Islet of Langerhans (tissue), 1 donor: Measurements from ENCODE around the gene PDS5B.

ENCODE experiments used
- FAIRE-seq: peaks from one replicate; lab custom pipeline; 2011; peaks lifted over from hg19 to GRCh38; lab: Jason Lieb, UNC

The PDS5B gene

GRCh38 chr13:32731576-32731975 lies 145.3 kb downstream of the PDS5B start:
- FAIRE-seq, result no peak

- FAIRE-seq, result no peak
Observed at GRCh38 chr13:32733690-32734089, 147.4 kb downstream of the PDS5B start.

GRCh38 chr13:32734511-32734910 lies 148.3 kb downstream of the PDS5B start:
- no peak for FAIRE-seq

- FAIRE-seq, result no peak
Observed at GRCh38 chr13:32735859-32736258, 149.6 kb downstream of the PDS5B start.

- FAIRE-seq, result peak; percentile 53
Observed at GRCh38 chr13:32736648-32737047, 150.4 kb downstream of the PDS5B start.

- FAIRE-seq, result peak; percentile 41
Observed at GRCh38 chr13:32737111-32737571, 150.9 kb downstream of the PDS5B start.

- peak; percentile 93 for FAIRE-seq
Observed at GRCh38 chr13:32737679-32738078, 151.4 kb downstream of the PDS5B start.

- FAIRE-seq, result no peak
Observed at GRCh38 chr13:32745509-32745908, 159.3 kb downstream of the PDS5B start.

GRCh38 chr13:32746474-32746873 lies 160.2 kb downstream of the PDS5B start:
- FAIRE-seq, result no peak

GRCh38 chr13:32748305-32748704 lies 162.1 kb downstream of the PDS5B start:
- FAIRE-seq, result no peak

GRCh38 chr13:32751340-32751739 lies 165.1 kb downstream of the PDS5B start:
- FAIRE-seq, result no peak

GRCh38 chr13:32752311-32752710 lies 166.1 kb downstream of the PDS5B start:
- no peak for FAIRE-seq

GRCh38 chr13:32752997-32753606 lies 166.8 kb downstream of the PDS5B start:
- peak; percentile 90 for FAIRE-seq

- no peak for FAIRE-seq
Observed at GRCh38 chr13:32754179-32754578, 167.9 kb downstream of the PDS5B start.

- FAIRE-seq, result no peak
Observed at GRCh38 chr13:32759152-32759551, 172.9 kb downstream of the PDS5B start.

GRCh38 chr13:32761472-32761871 lies 175.2 kb downstream of the PDS5B start:
- FAIRE-seq, result no peak

- no peak for FAIRE-seq
Observed at GRCh38 chr13:32779119-32779518, 192.9 kb downstream of the PDS5B start.

- no peak for FAIRE-seq
Observed at GRCh38 chr13:32781906-32782305, 195.7 kb downstream of the PDS5B start.

GRCh38 chr13:32783067-32783466 lies 196.8 kb downstream of the PDS5B start:
- FAIRE-seq, result no peak

- FAIRE-seq, result no peak
Observed at GRCh38 chr13:32790731-32791130, 204.5 kb downstream of the PDS5B start.

- no peak for FAIRE-seq
Observed at GRCh38 chr13:32791545-32792172, 205.4 kb downstream of the PDS5B start.

GRCh38 chr13:32796754-32797153 lies 210.5 kb downstream of the PDS5B start:
- no peak for FAIRE-seq

GRCh38 chr13:32802159-32802558 lies 215.9 kb downstream of the PDS5B start:
- FAIRE-seq, result no peak

- no peak for FAIRE-seq
Observed at GRCh38 chr13:32804673-32805230, 218.5 kb downstream of the PDS5B start.
